HG03039 (cell line): Measurements from ENCODE around the gene THRA.

Source experiments
- ATAC-seq: cut with Tn5 transposase; IDR thresholded peaks from one replicate; pipeline ENCODE4 v1.9.1; 2021; ENCODE audit warnings: mild to moderate bottlenecking, moderate library complexity; ENCODE audit not compliant: unreplicated experiment

Gene THRA

GRCh38 chr17:40062329-40063186, at the start of gene THRA:
Gene THRA, plus strand, starts transcription at chr17:40062965. Its CDS starts 11,524 bp downstream, at chr17:40074489.
- ATAC-seq, result no peak

- ATAC-seq, result no peak
These were observed 48.3 kb upstream of the THRA start for GRCh38 chr17:40014375-40014980.

GRCh38 chr17:40015005-40015997, 47.5 kb upstream of the THRA start, which contains the start of gene CSF3:
Gene CSF3, plus strand, starts transcription at chr17:40015440. Its CDS starts 35 bp downstream, at chr17:40015475.
- ATAC-seq, result no peak

GRCh38 chr17:40015998-40016985, 46.5 kb upstream of the THRA start:
- ATAC-seq, result no peak

- ATAC-seq, result no peak
These were observed 45.2 kb upstream of the THRA start for GRCh38 chr17:40017422-40018080.

GRCh38 chr17:40018211-40019121, 44.3 kb upstream of the THRA start:
- no peak for ATAC-seq

- ATAC-seq, result no peak
These were observed 43.4 kb upstream of the THRA start for GRCh38 chr17:40019140-40019991.

GRCh38 chr17:40020146-40020545, 42.6 kb upstream of the THRA start:
- no peak for ATAC-seq

GRCh38 chr17:40021451-40021971, 41.3 kb upstream of the THRA start:
- ATAC-seq, result no peak

- ATAC-seq, result no peak
These were observed 40.3 kb upstream of the THRA start for GRCh38 chr17:40022497-40022896.

GRCh38 chr17:40022961-40023541, 39.7 kb upstream of the THRA start:
- ATAC-seq, result no peak

GRCh38 chr17:40023590-40024292, 39.0 kb upstream of the THRA start:
- ATAC-seq, result no peak

- no peak for ATAC-seq
These were observed 37.9 kb upstream of the THRA start for GRCh38 chr17:40024901-40025300.

- ATAC-seq, result no peak
These were observed 37.2 kb upstream of the THRA start for GRCh38 chr17:40025559-40025958.

- no peak for ATAC-seq
These were observed 36.6 kb upstream of the THRA start for GRCh38 chr17:40025991-40026815.
